NAMALWA (cell line): Measurements from ENCODE around the gene UBIAD1.
"Not testable (repeated sequence)": the region's sequence is repeated elsewhere in the genome, so short reads cannot be mapped to it uniquely, and the experiment has no call there.

Experiments used
- DNase-seq: peaks from one replicate; pipeline ENCODE4 v3.0.0-alpha.2; 2015; ENCODE audit warnings: low spot score

The UBIAD1 gene

GRCh38 chr1:11279630-11280029 lies 6.6 kb downstream of the UBIAD1 start:
- DNase-seq = no peak

DNA sequence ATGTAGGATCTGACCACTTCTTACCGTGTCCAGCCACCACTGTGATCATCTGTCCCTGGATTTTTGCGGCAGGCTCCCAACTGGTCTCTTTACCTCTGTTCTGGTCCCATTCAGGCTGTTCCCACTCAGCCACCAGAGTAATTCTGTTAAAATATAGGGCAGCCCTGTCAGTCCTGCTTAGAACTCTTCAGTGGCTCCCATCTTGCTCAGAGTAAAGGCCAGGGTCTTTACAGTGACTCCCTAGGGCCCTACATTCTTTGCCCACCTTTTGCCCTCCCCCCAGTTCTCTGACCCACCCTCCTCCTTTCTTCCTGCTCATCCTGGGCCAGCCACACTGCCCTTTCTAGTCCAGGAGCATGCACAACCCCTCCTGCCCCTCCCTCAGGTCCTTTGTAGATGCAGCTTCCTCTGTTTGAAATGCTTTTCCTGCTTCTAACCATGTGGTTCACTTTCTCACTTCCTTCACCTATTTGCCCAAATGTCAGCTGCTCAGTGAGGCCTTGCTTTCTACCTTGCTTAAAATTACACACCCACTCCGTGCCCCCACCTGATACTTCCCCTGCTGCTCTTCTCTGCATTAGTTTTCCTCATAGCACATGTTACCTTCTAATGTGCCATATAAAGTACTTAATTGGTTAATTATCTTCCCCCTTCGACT lies 7.8 kb downstream of the UBIAD1 start:
- DNase-seq = peak; percentile 37

DNA sequence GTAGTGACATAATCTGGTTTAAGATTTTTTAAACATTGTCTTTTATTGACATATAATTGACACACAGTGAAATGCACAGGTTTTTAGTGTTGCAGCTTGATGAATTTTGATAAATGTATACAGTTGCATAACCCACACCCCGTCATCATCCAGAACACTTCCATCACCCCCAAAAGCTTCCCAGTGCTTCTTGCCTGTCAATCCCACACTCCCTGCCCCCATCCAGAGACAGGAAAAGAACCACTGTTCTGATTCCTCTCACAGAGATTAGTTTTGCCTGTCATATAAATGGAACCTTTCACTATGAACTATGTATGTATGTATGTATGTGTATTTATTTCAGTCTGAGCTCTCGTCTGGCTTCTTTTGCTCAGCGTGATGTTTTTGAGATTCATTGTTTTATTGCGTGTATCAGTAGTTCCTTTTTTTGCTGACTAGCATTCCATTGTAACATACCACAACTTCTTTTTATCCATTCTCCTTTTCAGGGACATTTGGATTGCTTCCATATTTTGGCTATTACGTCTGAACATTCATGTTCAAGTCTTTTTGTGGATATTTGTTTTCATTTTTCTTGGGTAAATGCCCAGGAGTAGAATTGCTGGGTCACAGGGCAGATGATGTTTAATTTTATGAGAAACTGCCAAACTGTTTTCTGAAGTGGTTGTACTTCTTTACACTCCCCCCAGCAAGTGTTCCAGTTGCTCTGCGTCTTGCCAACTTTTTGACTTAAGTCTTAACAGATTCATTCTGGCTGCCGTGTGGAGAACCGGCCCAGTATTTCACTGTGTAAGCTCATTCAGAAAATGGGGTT lies 8.7 kb downstream of the UBIAD1 start:
- no peak for DNase-seq

DNA sequence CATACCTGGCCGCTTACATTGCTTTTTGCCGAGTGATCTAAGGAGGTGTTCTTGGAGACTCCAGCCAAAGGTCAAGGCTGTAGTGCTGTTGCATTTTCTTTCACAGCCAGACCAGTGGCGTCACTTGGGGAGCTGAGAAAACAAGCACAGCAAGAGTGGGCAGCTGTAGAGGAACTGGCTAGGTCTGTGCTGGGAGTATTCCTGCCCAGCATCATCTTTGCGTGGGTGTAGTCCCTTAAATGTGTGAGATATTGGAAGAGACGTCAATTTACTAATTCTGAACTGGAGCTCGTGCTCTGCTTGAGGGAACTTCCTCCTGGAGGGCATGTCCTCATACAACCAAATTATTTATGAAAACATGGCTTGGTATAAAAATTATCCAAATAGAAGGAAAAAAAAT lies 10.2 kb downstream of the UBIAD1 start:
- no peak for DNase-seq

GRCh38 chr1:11284784-11285183 lies 11.8 kb downstream of the UBIAD1 start:
- DNase-seq = no peak

- peak; percentile 40 for DNase-seq
Measured at GRCh38 chr1:11285883-11286734, 13.1 kb downstream of the UBIAD1 start.

GRCh38 chr1:11286735-11287410 lies 13.9 kb downstream of the UBIAD1 start:
- no peak for DNase-seq

DNA sequence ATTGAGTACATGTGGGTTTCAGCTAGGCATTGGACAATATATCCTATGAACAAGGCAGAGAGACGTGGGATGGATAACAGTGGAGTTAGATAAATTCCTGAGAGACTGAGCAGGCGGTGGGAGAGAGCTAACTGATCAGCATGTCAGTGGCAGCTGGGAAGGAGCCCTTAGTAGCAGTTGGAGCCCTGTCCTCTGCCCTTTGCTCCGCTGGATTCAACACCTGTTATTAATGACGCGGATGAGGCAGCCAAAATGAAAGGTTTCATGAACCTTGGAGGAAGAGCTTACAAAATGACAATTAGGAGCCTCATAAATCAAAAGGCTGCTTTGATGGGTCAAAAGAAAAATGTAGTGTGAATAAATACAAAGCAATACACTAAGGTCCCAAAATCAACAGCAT lies 16.1 kb downstream of the UBIAD1 start:
- DNase-seq = no peak

GRCh38 chr1:11291049-11291448 lies 18.1 kb downstream of the UBIAD1 start:
- DNase-seq = no peak

GRCh38 chr1:11293856-11294255 lies 20.9 kb downstream of the UBIAD1 start:
- DNase-seq = no peak

DNA sequence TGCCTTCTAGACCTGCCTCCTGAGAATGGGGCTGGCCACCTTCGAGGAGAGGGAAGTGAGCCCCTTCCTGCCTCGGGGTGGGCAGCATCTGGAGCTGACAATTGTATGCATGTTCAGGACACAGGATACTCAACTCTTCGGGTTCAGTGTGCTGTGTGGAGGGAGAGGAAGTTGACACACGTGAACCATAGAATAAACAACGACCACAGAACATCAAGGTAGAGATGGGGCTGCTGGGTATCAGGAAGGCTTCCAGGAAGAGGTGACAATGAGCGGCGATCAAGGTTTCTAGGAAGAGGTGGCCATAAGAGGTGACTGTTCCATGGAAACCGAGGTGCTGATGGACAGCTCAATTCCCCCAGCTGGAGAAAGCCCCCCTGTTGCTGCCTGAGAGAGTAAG lies 22.0 kb downstream of the UBIAD1 start:
- no peak for DNase-seq

DNA sequence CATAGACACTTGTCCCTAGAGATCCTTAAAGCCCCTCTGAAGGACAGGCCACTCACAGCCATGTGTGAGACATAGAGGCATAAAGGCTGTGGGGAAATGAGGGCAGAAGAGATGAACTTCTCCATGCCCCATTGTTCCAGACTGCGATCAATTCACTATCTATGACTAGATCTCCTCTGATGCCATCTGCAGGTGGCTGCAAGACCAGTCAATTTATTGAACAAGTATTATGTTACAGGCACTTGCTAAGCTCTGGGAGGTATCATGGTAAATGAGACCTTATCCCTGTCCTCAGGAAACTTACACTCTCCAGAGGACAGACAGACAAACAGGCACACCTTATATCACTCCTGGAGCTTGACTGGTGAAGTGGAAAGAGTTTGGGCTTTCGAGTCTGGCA lies 22.9 kb downstream of the UBIAD1 start:
- no peak for DNase-seq

DNA sequence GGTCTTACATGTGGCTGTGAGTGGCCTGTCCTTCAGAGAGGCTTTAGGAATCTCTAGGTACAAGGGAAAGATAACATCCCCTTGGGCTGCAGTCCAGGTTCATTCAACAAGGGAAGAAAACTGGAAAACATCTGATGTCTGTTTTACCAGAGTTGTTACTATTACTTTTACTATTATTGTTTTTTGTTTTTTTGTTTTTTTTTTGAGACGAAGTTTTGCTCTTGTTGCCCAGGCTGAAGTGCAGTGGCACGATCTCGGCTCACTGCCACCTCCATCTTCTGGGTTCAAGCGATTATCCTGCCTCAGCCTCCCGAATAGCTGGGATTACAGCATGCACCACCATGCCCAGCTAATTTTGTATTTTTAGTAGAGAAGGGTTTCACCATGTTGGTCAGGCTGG lies 24.8 kb downstream of the UBIAD1 start:
- DNase-seq = not testable (repeated sequence)

- DNase-seq = no peak
Measured at GRCh38 chr1:11298390-11299224, 25.6 kb downstream of the UBIAD1 start.

DNA sequence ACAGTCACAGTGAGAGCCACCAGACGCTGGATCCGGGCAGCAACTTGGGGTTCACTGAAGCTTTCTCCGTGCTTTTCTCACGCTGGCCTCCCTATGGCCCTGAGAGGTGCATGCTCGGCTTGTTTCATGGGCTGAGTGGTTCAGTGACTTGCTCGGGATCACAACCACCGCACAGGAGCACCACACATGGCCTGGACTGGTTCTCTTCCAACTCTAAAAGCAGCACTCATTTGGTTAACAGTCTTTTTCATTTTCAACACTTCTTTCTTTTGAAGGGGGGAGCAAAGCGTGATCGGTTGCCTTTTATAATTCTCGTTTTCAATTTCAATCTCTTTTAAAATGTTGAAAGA lies 26.2 kb downstream of the UBIAD1 start:
- DNase-seq = no peak

DNA sequence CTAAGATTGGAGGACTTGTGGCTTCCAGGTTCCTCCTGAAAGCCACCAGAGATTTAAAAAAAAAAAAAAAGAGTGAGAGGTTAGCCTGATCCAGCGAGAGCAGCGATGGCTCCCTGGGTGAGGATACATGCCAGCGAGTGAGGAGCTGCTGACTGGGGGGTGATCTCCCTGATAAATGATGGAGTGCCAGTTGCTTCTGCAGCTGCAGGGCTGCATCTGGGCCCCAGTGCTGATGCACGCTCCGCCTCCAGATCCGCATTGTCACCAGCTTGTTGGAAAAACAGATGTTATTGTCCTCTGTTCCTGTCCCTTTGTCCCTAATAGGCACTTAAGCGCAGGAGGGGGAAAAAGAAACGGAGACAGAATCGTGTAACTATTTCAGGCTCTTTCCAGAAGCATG lies 28.6 kb downstream of the UBIAD1 start:
- no peak for DNase-seq

DNA sequence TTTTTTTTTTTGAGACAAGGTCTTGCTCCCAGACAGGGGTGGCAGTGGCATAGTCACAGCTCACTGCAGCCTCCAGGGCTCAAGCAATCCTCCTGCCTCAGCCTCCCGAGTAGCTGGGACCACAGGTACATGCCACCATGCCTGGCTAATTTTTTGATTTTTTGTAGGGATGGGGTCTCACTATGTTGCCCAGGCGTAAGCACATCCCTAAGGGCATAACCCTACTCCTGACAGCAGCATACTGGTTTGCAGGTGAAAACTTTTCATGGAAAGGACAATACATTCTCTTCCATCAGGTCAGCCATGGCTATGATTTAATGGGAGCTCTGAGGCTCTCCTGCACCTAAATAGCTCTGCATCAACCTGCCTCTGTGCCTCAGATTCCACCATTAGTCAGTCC lies 29.4 kb downstream of the UBIAD1 start:
- no peak for DNase-seq

- DNase-seq = not testable (repeated sequence)
Measured at GRCh38 chr1:11305516-11305915, 32.5 kb downstream of the UBIAD1 start.

GRCh38 chr1:11307852-11308251 lies 34.9 kb downstream of the UBIAD1 start:
- no peak for DNase-seq

DNA sequence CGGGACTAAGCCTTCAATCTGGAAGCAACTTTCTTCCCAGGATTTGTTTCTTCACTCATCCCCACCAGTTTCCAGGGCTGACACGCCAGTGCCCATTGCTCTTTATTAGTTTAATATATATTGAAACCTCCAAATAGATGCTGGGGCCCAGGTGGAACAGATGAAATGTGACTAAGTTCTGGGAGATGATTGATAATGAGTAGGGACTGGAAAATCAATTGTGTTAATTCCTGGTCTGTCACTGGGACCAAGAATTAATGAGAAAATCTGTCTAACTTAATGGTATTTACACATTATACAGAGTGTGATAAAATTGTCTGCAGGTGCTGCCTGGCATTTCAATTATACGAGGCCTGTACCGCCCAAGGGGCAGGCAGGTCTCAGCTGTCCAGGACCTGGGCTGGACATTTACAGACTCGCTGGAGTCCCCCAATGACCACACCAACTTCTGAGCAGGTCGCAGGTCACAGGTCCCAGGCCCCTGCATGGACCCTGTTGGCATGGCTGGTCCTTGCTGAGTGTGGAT lies 35.8 kb downstream of the UBIAD1 start:
- DNase-seq = no peak

- DNase-seq = peak; percentile 38
Measured at GRCh38 chr1:11309385-11309784, 36.4 kb downstream of the UBIAD1 start.
